Measurements from ENCODE around the gene SSTR1.

Gene SSTR1

DNA sequence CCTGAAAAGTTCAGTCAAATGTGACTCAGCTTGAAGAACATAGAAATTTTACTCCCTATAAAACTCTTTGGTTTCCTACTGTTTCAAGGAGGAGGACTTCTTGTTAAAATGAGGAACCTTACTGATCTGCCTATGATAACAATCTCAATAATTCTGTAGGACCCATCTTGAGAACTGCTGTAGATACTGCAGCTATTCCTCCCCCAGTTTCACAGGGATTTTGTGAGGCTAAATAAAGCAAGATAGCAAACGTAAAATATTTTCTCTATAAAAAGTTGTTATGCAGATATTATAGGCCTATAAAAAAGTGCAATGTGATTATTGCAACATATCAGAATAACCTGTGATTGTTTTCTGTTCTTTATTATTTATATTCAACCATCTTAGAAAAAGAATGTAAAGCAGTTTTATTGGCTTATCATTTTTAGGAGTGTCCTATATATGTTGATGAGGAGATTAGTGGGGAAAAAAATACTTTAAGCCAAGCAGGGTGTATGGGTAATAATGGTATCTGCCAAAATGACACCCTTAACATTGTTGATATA is 36.1 kb downstream of the SSTR1 start:
- DNase-seq, result no peak

DNA sequence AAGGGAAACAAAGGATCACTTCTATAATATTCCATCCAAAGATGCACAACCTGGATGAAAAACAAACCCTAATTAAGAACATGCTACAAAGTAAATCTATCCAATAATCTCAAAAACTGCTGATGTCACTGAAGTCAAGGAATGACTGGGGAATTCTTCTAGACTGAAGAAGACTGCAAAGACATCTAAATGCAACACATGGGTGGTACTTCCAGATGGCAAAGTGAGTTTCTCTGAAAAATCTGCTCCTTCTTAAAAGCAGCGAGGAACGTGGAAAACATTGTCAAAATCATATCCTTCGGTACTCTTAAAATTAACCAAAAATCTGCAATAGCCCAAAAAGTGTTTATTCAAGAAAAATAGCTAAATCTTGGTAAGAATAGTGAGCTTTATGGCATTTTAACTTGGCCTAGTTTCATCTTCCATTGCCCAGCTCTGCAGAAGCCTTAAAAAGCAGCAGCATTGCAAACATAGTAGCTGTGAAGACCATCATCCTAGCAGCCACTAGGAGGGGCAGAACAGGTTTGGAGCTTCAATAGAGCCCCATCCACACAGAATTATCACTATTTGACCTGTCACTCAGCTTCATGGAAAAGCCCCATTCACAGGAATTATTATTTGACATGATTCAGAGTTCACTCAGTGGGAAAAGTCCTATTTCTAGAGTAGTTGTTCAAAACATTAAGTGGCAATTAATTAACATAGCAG is 40.8 kb downstream of the SSTR1 start:
- DNase-seq, result no peak

DNA sequence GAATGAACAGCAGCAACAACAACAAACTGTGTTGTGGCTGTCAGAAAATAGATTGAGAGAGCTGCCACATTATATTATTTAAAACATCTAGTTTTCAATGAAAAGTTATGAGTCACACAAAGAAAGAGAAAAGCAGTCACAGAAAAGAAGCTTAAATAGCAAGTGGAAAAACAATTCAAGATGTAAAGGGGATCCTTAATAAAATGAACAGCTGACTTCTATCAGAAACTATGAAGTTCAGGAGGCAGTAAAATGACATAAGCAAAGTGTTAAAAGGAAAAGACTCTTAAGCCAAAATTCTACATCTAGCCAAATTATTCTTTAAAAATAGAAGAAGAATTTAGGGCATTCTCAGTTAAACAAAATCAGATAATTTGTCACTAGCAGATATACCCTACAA is 42.6 kb downstream of the SSTR1 start:
- DNase-seq, result no peak

DNA sequence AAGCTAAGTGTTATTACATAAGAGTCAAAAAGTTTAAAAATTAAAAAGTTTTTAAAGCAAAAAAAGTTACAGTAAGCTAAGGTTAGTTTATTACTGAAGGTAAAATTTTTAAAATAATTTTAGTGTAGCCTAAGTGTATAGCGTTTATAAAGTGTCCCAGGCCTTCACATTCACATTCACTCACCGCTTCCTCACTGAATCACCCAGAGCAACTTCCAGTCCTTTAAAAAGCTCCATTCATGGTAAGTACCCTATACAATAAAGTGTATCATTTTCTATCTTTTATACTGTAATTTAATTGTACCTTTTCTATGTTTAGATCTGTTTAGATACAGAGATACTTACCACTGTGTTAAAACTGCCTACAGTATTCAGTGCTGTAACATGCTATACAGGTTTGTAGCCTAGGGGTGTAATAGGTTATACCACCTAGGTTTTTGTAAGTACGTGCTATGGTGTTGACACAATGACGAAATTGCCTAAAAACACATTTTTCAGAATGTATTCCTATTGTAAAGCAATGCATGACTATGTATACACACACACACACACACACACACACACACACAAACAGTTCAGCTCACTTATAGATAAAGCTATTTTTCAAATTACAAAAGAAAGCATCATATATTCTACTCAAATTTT is 44.5 kb downstream of the SSTR1 start:
- DNase-seq, result no peak

DNA sequence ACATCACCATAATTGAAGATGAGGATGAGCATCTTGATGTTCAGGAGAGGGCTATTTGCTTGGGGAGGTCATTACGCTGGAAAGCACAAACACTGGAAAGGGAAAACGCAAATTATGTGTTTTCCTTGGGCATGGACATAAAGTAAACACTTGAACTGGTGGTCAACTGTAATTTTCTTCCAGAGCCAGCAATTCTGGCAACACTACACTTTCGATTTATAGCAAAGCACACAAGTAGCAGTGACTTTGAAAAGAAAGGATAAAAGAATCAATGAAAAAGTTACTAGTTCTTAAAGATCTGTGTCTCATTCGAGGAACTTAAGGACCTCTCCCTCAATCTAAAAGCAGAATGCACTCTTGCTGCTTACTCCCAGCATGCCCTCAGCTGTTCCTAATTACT is 46.0 kb downstream of the SSTR1 start:
- no peak for DNase-seq

DNA sequence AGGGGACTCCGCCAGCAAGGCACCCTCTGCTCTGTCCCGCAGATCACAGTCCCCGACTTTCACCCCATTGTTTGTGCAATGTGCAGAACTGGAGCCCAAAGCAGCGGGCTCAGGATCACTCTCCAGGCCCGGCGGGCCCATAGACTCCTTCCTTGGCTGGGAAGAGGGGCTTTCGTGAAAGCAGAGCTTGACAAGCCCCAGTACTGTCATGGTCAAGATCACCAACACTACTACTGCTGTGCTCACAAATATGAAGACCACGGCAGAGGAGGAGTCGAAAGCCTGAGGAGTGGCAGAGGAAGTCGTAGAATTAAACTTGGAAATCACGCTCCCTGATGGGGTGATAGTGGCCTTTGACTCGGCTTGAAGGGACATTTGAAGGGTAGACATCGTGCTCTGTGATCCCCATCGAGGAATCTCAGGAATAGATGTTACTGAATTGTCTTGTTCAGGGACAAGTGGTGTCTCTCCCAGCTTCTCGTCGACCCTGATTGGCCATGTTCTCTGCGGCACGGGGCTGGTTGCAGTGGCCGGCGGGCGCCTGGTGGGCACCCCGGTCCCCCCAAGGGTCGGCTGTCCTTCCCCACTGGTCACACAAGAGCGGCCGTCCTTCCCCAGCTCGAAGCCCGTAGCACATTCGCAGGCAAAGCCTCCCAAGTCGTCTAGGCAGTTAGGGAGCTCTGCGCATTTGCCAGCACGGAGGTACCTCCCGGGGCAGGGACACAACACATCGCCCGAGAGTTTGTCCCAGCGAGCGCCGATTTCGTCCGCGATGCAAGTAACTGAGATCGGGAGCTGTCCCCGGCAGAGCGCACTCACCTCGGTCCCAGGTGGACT is 47.1 kb downstream of the SSTR1 start:
- DNase-seq, result no peak

DNA sequence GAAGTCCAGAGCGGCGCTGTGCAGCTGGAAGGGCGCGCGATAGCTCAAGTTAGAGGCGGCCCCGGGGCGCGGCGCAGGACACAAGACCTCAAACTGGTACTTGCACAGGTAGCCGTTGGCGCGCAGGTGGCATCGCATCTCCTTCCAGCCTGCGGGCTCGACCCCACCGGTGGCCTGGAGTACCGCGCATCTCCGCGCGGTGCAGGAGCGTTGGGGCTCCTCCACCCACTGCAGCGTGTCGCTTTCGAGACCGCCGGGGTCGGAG is 47.6 kb downstream of the SSTR1 start:
- DNase-seq, result no peak

DNA sequence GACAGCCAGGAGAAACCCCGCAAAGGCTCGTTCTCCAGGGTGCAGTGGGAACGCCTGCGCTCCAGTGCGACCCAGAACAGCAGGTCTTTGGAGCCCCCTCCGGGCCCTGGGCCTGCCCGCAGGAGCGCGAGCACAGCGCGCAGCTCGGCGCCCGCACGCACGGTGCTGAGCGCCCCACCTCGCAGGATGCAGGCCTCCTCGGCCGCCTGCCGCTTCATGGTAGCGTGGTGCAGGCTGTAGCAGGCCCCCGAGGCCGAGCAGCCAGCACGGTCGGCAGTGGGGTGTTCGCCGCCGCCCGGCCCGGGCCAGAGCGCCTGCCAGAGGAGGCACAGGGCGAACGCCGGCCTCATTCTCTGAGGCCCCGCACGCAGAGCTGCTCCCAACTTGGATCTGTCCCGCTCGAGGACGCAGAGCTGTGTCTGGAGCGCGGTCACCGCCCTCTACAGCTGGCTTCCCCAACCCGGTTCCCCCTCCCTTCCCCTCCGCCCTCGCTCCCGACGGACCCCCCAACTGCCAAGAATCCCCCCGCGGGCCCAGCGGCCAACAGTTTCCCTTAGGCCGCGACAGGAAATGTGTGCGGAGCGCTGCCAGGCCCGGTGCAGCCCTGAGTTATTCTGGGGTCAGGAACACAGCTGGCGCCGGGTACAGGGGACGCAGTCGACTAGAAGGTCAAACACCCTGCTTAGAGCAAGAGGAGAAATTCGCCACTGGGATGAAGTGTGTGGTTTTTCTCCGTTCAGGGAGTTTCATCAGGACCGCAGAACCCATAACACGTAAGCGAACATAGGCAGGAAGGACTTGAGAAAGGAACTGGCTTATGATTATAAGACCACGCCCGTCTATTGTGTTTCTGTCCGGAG is 48.2 kb downstream of the SSTR1 start, which contains the start of gene CLEC14A:
TSS of gene CLEC14A (minus strand) at position 421 of the 860 bp plus-strand sequence. CDS start at position 350, 71 bp downstream.
- DNase-seq, result no peak

DNA sequence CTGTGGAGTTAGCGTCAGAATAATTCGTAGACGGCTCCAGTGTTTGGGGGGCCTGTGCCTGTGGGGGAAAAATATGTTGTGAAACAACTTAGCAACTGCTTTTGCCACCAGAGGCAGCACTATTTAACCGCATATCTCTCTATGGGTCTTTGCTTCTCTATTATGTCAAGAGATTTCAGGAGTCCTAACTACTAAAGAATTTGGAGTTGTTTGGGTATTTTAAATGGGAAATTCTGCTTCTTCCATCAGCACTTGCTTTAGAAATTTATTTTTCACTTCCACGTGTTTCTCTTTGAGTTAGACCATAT is 48.8 kb downstream of the SSTR1 start:
- DNase-seq, result peak in 1 of 2 donors; percentile 1

DNA sequence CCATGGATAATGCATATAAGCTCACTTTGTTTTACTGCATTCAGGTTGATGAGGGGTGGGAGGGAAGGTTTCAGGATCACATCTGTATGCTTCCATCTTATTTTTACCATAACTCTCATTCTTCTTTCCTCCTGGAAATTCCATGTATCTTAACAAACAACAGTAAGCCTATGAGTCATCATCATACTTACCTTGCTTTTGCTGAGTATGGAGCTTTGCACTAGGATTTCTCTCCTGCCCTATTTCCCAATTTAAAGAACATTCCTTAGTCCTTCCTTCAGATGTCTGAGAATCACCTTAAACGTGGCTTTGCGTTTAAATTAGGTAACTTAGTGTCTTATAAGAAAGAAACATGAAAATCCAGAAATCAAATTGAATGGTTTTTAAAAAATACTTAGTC is 49.8 kb downstream of the SSTR1 start:
- DNase-seq, result no peak

DNA sequence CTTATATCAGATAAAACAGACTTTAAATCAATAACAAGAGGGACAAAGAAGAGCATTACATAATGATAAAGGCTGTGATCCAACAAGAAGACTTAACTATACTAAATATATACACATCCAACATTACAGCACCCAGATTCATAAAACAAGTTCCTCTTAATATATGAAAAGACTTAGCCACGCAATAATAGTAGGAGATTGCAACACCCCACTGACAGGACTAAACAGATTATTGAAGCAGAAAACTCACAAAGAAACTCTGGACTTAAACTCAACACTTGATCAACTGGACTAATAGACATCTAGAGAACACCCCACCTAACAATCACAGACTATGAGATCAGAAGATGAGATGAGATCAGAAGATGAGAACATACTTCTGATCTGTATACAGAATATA is 53.9 kb downstream of the SSTR1 start:
- no peak for DNase-seq

Data from CD4-positive, alpha-beta T cell treated with Interferon alpha-2 for 1 hour (primary cell).